MM.1S (cell line): ENCODE data around the gene ZNF25.

Experiments
- EZH2phosphoT487 ChIP-seq: fragments of 300-600 bp; sonication (generic); IDR thresholded peaks from 2 replicates; pipeline ENCODE4 v1.6.1; 2018; ENCODE audit warnings: antibody characterized with exemption, low read length
- TF ChIP-seq, protein P1 (sequence below): fragments of 300-600 bp; sonication (generic); IDR thresholded peaks from 2 replicates; pipeline ENCODE4 v1.5.1; 2016; ENCODE audit warnings: antibody characterized with exemption, low read length, mixed read lengths

GRCh38 chr10:37960591-37961137, 15.8 kb downstream of the ZNF25 start:
- TF ChIP-seq, protein P1, sequence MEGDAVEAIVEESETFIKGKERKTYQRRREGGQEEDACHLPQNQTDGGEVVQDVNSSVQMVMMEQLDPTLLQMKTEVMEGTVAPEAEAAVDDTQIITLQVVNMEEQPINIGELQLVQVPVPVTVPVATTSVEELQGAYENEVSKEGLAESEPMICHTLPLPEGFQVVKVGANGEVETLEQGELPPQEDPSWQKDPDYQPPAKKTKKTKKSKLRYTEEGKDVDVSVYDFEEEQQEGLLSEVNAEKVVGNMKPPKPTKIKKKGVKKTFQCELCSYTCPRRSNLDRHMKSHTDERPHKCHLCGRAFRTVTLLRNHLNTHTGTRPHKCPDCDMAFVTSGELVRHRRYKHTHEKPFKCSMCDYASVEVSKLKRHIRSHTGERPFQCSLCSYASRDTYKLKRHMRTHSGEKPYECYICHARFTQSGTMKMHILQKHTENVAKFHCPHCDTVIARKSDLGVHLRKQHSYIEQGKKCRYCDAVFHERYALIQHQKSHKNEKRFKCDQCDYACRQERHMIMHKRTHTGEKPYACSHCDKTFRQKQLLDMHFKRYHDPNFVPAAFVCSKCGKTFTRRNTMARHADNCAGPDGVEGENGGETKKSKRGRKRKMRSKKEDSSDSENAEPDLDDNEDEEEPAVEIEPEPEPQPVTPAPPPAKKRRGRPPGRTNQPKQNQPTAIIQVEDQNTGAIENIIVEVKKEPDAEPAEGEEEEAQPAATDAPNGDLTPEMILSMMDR: no peak
- TF ChIP-seq EZH2phosphoT487: no peak
